ENCODE results near the gene SQOR. TPM values are rescaled to one million over a fixed set of nuclear protein-coding genes. Genes with fewer than 3 reads are reported as not detected.

SQOR gene
- total and polyA plus RNA-seq, 8 donors: 13.8 to 28.6 (median 24.2) TPM

DNA sequence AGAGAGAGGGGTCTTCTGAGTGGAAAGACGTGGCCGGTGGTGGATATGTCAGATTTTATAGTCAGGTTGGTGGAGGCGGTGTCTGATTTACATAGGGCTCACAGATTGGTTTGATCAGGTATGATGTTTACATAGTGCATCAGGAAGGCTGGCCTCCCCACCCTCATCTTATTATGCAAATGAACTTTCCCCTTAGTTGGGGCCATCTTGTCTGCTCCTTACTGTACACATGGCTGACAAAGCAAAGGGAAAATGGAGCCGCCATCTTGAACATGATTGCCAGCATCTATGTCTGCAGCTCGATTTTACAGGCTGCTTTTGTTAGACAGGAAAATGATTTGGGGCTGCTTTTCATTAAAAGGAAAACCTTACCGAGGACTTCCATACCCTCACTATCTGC, 19.9 kb downstream of the SQOR start:
- TF ChIP-seq, protein P1, sequence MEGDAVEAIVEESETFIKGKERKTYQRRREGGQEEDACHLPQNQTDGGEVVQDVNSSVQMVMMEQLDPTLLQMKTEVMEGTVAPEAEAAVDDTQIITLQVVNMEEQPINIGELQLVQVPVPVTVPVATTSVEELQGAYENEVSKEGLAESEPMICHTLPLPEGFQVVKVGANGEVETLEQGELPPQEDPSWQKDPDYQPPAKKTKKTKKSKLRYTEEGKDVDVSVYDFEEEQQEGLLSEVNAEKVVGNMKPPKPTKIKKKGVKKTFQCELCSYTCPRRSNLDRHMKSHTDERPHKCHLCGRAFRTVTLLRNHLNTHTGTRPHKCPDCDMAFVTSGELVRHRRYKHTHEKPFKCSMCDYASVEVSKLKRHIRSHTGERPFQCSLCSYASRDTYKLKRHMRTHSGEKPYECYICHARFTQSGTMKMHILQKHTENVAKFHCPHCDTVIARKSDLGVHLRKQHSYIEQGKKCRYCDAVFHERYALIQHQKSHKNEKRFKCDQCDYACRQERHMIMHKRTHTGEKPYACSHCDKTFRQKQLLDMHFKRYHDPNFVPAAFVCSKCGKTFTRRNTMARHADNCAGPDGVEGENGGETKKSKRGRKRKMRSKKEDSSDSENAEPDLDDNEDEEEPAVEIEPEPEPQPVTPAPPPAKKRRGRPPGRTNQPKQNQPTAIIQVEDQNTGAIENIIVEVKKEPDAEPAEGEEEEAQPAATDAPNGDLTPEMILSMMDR (IDR thresholded peaks at IDR 0.05): no peak
- Histone ChIP-seq H3K27ac (no peak overlapping the region), H3K4me1 (peaks cover 0 to 3% (median 0%) of the 10 kb centered on the region in 3 donors), H3K36me3 (no peaks in the 10 kb centered on the region), H3K9me3 (no peaks in the 10 kb centered on the region), H3K4me3 (no peak overlapping the region), H3K27me3 (no peaks in the 10 kb centered on the region)
- intact Hi-C loops (cut with DNase I): no loop called here
- WGBS, 2 donors: 75 to 84% methylated on average over 6 of the region's 6 CpGs
- no peak for ATAC-seq
- FAIRE-seq: no peak
- no peak for DNase-seq

DNA sequence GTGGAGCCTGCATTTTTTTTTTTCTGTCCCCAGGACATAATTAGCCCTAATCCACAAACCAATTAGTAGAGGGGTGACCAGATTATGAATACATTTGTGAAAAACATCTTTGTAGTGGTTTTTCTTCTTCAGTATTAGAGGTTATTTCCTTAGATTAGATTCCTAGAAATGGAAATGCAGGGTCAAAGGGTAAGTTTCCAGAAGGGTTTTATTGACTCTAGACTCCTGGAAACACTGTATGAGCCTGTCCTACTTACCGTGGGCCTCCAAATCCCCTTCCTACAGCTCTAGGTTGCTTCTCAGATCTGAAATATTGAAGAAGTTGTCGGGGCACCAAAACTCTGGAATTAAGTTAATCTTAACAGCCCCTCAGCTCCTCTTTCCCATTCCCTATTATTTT, 22.4 kb downstream of the SQOR start:
- Histone ChIP-seq H3K27ac (no peak overlapping the region), H3K4me3 (no peak overlapping the region), H3K4me1 (peaks cover 0 to 8% (median 0%) of the 10 kb centered on the region in 3 donors), H3K9me3 (no peaks in the 10 kb centered on the region), H3K27me3 (no peaks in the 10 kb centered on the region), H3K36me3 (peaks cover 0 to 5% (median 0%) of the 10 kb centered on the region in 3 donors)
- DNase-seq: no peak
- intact Hi-C loops (cut with DNase I): no loop called here
- ATAC-seq: no peak
- TF ChIP-seq, protein P1 (IDR thresholded peaks at IDR 0.05): no peak
- FAIRE-seq: no peak
- 71 to 74% methylated on average over 2 of the region's 2 CpGs for WGBS, 2 donors

DNA sequence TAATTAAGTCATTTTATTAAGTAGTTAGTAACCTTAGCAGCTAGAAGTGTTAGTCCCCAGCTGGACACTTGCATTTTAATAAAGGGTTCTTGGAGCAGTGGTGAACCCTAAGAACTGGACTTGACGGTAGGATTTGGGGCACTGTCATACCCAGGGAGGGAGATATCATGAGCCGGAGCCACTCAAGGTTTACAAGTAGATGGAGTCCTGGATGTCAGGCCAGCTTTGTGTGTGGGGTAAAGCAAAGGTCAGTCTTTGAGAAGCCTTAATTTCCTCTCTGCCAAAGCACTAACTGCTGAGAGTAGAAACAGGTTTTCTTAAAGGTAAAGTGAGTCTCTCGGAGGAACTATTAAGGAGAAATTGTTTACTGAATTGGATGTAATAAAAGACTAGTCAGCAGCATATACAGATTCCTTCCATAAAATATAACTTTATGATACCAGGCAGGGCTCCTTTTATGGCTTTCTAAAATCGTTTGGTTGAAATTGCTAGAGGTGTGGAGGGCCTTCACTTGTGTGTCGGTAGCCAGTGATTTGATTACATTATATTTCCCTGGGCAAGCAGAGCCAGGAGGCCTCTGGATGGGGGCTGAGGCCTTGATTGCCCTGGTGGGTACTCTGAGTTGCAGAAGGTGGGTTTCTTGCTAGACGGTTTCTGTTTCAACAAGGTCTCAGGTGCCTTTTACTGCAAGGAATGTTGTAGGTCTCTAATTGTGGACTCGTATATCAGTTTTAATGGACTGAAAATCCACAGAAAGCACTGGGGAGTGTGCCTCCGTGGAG, 23.1 kb downstream of the SQOR start:
- no peak overlapping the region for H3K4me3 ChIP-seq
- DNase-seq: no peak
- 84 to 89% methylated on average over 8 of the region's 8 CpGs for whole genome bisulfite sequencing, 2 donors
- H3K36me3 ChIP-seq: peaks cover 0 to 7% (median 0%) of the 10 kb centered on the region in 3 donors
- H3K27ac ChIP-seq: no peak overlapping the region
- H3K27me3 ChIP-seq: no peaks in the 10 kb centered on the region
- ATAC-seq: no peak
- TF ChIP-seq, protein P1 (IDR thresholded peaks at IDR 0.05): no peak
- no peak for FAIRE-seq
- no peaks in the 10 kb centered on the region for H3K9me3 ChIP-seq
- intact Hi-C loops (cut with DNase I): no loop called here
- peaks cover 0 to 8% (median 0%) of the 10 kb centered on the region in 3 donors for H3K4me1 ChIP-seq

DNA sequence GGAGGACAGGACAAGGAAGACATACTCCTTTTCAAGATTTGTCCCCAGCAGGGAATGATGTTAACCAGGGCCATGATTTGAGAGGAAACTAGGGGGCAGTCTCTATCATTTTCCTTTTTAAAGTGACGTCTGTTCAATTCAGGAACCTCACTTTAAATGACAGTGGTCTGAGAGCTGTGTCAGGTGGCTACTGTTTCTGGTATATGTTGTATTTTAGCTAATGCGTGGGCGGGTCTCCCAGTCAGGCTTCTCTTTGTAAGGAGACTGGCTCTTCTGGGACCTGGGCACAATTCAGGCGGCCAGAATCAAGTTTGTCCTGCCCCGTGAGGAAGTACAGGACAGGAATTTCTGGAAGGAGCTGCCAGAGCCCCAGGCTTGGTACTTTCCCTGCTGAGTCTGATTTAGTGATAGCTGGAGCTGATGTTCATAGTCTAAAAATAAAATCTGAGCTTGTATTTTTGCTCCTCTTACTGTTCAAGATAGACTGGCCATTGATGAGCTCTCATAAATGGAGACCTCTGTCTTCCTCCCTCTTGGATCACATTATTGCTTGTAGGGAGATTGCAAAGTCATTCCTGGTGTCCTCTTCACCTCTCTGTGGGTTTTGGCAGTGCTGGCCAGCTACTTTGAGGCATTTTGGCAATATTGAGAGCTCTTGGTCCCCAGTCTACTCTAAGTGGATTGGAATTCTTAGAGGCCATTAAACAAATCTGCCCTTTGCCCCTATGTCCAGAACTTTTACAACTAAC, 25.6 kb downstream of the SQOR start:
- no peak for DNase-seq
- 78 to 83% methylated on average over 5 of the region's 5 CpGs for WGBS, 2 donors
- peaks cover 0 to 8% (median 0%) of the 10 kb centered on the region in 3 donors for H3K4me1 ChIP-seq
- no peaks in the 10 kb centered on the region for H3K9me3 ChIP-seq
- no peak overlapping the region for H3K4me3 ChIP-seq
- H3K36me3 ChIP-seq: peaks cover 0 to 14% (median 0%) of the 10 kb centered on the region in 3 donors
- TF ChIP-seq, protein P1 (IDR thresholded peaks at IDR 0.05): no peak
- peak in 3 of 4 donors; percentile 46 to 77 (median 58) for ATAC-seq
- no peaks in the 10 kb centered on the region for H3K27me3 ChIP-seq
- intact Hi-C loops (cut with DNase I): no loop called here
- peak overlapping the region in 1 of 4 donors; percentile 20 for H3K27ac ChIP-seq
- FAIRE-seq: no peak

Measured in pancreas (tissue), 10 donors.